ENCODE measurements around the gene CALML4.
"Not testable (repeated sequence)": the region's sequence is repeated elsewhere in the genome, so short reads cannot be mapped to it uniquely, and the experiment has no call there.

CALML4 gene

GRCh38 chr15:68207176-68207935 is 2.2 kb upstream of the CALML4 start:
- DNase-seq, result no peak

- no peak for DNase-seq
These were observed 1.6 kb upstream of the CALML4 start for GRCh38 chr15:68206711-68207151.

GRCh38 chr15:68205954-68206539 is 915 bp upstream of the CALML4 start:
- DNase-seq, result no peak

- no peak for DNase-seq
These were observed 419 bp upstream of the CALML4 start for GRCh38 chr15:68205558-68205944.

DNA sequence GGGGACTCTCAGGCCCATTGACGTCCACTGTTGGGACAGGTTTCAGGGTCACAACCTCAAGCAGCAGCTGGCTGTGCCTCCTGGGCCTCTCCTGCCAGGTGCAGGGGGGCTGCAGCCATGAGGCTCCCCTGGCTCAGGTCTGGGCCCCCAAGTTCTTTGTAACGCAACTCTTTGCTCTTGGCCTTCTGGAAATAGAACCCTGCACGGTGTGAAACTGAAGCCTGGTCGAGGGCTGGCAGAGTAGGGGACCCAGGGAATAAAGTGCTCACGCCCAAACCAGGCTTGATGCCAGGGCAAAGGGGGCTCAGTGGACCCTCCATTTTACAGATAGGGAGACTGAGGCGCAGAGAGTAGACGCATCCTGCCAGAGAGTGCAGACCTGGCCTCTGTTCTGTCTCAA is 771 bp downstream of the CALML4 start:
- no peak for DNase-seq

DNA sequence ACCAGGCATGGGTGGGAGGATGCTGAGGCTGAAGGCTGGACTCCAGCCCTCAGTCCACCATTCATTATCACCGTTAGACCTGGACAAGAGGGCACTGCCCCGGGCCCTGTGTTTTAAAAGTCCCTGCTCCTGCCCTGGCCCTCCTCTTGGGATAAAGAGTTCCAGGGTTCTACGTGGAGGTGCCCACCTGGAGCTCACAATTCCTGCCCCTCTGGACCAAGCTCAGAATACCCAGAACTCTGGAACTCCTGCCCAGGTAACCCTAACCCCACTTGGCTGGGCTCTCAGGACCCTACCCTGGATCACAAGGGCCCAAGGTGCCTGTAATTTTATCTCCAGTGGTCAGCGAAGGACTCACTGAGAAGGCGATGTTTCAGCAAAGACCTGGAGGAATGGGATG is 1.2 kb downstream of the CALML4 start:
- DNase-seq, result no peak

GRCh38 chr15:68203486-68203885 is 1.6 kb downstream of the CALML4 start:
- DNase-seq, result no peak

GRCh38 chr15:68202994-68203393 is 2.1 kb downstream of the CALML4 start:
- DNase-seq, result not testable (repeated sequence)

- no peak for DNase-seq
These were observed 3.3 kb downstream of the CALML4 start for GRCh38 chr15:68201879-68202261.

DNA sequence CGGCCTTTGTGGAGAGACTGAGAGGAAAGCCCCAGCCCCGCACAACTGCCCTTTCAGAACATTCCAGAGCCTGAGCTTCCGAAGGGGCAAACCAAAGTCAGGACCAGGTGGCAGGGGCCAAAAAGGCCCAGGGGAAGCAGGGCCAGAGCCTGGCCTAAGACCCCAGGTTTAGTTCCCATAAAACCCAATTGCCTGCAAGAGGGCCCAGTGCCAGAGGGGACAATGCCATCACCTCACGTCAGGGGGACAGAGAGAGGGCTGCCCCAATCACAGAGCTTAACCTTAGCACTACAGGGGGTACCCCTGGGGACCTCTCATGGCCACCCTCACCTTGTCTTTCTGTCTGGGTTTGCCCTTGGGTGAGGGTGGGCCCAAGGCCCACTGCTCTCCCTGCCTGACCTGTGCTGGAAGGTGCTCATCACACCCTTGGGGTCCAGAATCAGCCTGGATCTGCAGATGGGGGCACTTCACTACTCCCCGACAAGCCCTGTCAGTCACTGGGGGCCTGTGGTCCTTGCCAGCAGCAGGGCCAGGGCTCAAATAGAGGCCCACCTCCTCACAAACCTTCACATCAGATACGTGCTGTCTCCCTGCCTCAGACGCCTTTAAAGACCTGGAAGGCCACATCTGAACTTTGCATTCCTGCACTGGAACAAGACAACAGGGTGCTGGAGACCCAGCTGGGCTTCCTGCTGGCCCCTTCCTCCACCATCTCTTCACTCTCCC is 3.8 kb downstream of the CALML4 start:
- no peak for DNase-seq

- DNase-seq, result no peak
These were observed 4.9 kb downstream of the CALML4 start for GRCh38 chr15:68200016-68200861.

DNA sequence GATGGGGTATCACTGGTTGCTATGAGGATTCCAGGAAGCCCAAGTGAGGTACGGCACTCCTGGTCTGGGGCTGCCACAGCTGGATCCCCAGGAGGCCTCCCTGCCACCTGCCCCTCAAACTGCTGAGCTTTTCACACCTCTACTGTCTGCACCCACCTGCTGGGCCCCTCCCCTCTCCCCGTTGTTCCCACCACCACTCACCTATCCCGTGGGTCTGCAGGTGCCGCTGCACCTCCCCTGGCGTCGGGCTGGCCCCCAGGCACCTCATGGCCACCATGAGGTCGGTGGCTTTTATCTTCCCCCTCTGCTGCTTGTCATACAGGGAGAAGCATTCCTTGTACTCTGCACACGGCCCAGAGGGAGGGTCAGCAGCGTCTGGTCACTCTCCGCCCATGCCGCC is 5.8 kb downstream of the CALML4 start:
- DNase-seq, result no peak

- no peak for DNase-seq
These were observed 7.3 kb downstream of the CALML4 start for GRCh38 chr15:68197661-68198437.

- DNase-seq, result no peak
These were observed 8.0 kb downstream of the CALML4 start for GRCh38 chr15:68197170-68197492.

DNA sequence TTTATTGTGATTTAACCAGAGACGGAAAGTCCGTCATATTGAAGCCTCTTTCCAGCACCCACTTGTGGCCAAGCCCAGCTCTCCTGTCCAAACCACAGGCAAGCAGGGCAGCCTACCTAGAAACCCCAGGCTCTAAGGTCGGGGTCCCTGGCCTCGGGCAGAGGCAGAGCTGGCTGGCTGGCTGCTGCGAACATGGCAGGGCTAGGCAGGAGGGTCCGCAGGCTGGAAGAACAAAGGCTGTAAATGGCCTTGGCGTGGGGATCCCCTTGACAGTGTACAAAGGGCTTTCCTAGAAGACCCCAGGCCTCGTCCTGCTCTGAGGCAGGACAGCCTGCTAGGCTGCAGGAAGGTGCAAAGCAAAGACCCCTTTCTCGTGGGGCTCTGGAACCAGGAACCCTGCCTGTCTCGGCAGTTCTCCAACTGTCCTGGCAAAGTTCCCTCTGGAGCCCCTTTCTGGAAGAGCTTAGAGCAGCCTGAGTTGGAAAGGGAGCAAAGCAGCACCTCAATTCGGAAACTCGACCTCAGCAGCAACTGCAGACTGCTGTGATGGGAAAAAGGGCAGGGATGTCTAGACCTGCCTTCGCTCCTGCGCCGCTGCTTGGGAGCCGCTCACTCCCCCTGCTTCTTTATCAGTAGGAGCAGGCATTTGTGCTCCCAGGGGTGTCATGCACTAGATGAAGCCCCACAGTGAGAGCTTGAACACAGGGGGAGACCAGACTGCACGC is 8.5 kb downstream of the CALML4 start:
- DNase-seq, result no peak

DNA sequence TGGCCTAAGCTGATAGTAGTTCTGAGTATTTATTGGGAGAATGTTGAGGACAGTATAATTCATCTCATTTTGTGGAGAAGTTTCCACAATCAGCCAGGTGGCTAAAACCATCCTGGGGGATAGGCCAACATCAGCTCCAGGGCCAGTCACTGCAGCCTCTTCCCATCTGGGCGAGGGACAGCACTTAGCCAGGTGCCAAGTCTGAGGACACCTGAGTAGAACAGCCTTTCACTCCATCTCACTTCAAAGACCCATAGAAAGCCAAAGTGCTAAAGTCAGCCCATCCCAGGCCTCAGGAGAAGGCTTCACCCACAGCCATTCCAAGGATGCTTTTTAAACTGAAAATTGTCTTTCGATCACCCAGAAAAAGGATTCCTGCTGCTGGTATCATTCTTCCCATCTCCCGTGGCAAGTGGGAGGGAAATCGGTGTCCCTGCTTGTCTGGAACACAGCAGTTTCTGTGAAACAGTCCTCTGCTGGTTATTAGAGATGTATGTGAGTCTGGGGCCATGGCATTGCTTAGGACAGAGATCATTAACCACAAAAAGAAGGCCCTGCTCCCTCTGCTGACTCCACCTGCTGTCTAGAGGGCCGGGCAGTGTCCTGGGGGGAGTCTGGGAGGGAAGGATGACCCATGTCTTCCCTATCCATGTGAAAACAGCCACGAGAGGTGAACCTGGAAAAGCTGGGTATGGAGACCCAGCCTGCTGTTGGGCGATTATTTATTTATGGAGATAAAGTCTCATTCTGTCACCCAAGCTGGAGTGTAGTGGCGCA is 9.6 kb downstream of the CALML4 start:
- no peak for DNase-seq

GRCh38 chr15:68192804-68193486 is 12.2 kb downstream of the CALML4 start:
- DNase-seq, result no peak

DNA sequence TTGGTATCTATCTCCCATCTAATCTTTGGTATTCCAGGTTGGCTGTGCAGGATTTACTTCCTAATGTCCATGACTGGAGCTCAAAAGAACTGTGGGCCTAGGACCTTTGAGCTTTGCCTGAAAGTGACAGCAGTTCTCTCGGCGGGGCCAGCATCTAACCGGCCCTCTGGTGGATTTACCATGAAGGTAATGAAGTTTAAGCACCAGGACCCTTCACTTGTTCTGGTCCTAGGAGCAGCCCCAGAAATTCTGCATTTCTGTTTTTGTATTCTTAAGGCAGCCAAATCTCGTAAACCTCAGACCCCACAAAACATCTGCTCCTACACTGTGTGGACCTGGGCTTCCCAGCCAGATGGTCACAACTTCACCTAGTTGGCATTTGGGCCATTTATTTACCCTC is 13.0 kb downstream of the CALML4 start:
- no peak for DNase-seq

GRCh38 chr15:68191555-68191954 is 13.6 kb downstream of the CALML4 start:
- no peak for DNase-seq

DNA sequence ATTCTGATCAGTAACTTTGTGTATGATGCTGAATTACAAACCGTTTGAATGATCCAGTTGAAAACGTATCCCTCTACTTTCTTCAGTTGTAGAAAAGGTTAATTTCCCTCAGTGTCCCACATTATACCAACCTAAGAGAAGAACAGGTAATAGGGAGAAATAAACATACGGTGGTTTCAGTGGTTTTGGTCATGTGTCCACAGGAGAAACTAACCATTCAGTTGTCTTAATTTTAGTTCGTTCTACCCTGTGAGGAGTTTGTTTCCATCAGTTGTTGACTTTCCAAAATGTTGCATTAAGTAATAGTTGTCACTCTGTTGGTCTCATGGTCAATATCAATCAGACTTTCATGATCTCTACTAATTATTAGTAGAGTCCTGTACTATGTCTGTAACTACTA is 15.1 kb downstream of the CALML4 start:
- no peak for DNase-seq

All from NCI-H1694 (cell line).